Inflammatory macrophage treated with lipopolysaccharide for 4 hours (primary cell): ENCODE results near the gene CIB1.
"Not testable (repeated sequence)": the region's sequence is repeated elsewhere in the genome, so short reads cannot be mapped to it uniquely, and the experiment has no call there.

Experiments used
- DNase-seq: peaks from one replicate; pipeline ENCODE4 v3.0.0-alpha.2; 2020

CIB1 gene

GRCh38 chr15:90191344-90191687 lies 42.4 kb downstream of the CIB1 start:
- DNase-seq = no peak

- no peak for DNase-seq
Measured at GRCh38 chr15:90190606-90191343, 43.0 kb downstream of the CIB1 start.

- DNase-seq = no peak
Measured at GRCh38 chr15:90189781-90190467, 43.8 kb downstream of the CIB1 start.

GRCh38 chr15:90188914-90189748 lies 44.6 kb downstream of the CIB1 start:
- DNase-seq = peak; percentile 88

GRCh38 chr15:90188065-90188464 lies 45.7 kb downstream of the CIB1 start:
- DNase-seq = not testable (repeated sequence)

- no peak for DNase-seq
Measured at GRCh38 chr15:90187257-90187868, 46.4 kb downstream of the CIB1 start.

- peak; percentile 40 for DNase-seq
Measured at GRCh38 chr15:90184786-90185704, 48.7 kb downstream of the CIB1 start.

GRCh38 chr15:90184119-90184785 lies 49.5 kb downstream of the CIB1 start:
- no peak for DNase-seq

- no peak for DNase-seq
Measured at GRCh38 chr15:90181776-90182175, 52.0 kb downstream of the CIB1 start.
